Eye (tissue), 1 donor: ENCODE results near the gene APRT.

Source experiments
- DNase-seq: peaks from one replicate; pipeline ENCODE4 v3.0.0-alpha.2; 2015

The APRT gene

GRCh38 chr16:88821168-88821850, 9.6 kb upstream of the APRT start:
- no peak for DNase-seq

DNA sequence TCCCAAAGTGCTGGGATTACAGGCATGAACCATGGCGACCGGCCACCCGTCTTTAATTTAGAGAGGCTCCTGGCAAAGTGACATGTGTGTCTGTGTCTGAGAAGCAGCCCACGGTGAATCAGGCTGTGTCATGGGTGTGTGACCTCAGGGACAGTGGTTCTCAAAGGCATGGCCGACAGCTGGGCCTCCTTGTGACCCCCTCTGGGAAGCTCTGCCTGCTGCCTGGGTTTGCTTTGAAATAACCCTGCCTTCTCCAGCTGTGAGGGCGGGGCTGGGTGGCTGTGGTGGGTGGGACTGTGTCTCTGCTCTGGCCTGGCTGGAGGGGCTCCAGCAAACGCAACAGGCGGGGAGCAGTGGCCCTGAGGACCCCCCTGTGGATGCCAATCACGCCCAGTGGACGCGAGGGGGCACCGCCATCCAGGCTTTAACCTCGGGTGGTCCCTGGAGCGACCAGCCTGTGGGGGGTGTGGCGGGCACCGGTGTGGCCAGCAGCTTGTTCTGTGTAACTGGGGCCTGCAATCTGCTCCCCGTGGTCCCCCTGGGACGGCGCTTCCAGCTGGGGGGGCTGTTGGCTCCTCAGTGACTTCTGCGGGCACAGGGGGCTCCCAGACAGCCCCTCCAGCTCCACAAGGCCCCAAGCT, 8.8 kb upstream of the APRT start:
- DNase-seq: no peak

DNA sequence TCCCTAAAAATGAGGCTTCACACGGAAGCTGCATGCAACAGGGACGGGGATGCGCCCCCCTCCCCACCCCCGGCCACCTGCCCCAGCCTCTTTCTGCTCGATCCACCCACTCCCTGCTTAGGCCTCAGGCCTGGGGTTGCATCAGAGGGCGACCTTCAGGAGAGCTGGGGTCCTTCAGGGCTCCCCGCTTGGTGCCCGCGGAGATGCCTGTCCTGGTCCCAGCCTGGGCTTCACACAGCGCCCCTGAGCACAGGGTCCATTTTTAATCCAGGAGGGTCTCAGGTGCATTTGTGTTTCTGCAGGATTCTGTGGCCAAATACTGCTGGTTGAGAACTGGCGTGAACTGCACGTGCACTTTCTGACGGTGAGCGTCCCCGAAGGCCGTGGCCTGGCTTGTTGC, 7.4 kb upstream of the APRT start:
- no peak for DNase-seq

GRCh38 chr16:88818575-88818874, 6.8 kb upstream of the APRT start:
- no peak for DNase-seq

DNA sequence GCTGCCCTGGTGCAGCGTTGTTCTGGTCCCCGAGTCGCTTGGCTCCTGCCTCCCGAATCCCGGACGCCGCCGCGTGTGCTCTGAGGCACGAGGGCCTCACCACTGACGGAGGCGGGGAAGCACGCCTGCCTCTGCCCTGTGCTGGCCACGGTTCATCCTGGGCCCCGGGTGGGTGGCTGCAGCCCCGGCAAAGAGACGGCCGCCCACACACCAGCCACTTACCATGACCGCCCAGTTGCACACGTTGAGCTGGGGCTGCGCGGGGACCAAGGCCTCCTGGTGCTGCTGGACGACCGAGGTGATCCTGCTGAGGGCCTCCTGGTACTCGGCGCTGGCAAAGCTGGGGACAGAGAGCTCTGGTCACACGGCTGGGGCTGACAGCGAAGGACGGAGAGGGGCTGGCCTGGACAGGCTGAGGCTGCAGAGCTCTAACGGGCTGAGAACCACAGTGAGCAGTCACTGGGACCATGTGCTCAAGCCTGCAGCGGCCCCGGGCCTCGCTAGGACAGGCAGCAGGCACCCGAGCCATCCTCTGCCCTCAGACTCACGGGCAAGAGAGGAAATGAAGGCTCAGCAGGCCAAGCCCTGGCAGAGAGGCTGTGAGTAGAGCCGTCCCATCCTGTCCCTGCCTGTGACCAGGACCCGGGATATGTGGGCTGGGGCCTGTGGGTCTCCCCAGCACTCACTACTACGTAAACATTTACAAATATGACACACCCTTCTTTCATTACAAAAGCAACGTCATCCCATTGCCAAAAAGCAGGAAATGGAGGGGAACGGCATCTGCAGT, 6.3 kb upstream of the APRT start:
- no peak for DNase-seq

DNA sequence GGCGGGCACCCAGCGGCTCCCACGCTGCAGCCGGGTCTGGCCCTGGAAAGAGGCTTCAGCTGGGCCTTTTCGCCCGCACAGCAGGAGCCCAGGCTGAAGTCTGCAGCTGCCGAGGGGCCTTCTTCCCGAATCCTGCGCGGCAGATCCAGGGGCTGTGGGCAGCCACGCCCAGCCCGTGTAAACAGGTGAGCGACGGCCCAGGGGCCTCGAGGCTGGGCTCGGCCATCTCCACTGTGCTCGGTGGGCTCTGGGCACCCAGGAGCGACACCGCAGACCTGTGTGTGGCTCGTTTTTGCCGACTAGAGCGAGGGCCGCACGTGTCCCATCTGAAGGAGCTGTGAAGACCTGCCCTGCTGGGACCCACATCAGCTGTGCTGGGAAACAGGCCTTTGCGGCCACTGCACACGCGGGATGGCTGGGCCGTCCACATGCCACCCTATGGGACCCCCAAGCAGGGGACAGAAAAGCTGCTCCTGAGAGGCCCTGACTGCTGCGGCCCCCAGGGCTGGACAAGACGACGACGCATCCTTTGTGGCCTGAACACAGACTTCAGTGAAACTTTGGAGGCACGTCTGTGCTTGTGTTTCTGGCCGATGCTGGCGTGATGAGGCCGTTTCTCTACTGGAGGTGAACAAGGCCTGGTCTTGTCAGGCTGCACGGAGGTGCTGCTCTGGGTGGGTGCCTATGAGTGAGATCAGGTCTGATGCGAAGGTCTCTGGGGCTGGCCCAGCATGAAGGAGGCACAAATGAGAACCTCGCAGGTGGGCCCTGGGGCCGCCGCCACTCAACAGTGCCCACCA, 5.2 kb upstream of the APRT start:
- no peak for DNase-seq

DNA sequence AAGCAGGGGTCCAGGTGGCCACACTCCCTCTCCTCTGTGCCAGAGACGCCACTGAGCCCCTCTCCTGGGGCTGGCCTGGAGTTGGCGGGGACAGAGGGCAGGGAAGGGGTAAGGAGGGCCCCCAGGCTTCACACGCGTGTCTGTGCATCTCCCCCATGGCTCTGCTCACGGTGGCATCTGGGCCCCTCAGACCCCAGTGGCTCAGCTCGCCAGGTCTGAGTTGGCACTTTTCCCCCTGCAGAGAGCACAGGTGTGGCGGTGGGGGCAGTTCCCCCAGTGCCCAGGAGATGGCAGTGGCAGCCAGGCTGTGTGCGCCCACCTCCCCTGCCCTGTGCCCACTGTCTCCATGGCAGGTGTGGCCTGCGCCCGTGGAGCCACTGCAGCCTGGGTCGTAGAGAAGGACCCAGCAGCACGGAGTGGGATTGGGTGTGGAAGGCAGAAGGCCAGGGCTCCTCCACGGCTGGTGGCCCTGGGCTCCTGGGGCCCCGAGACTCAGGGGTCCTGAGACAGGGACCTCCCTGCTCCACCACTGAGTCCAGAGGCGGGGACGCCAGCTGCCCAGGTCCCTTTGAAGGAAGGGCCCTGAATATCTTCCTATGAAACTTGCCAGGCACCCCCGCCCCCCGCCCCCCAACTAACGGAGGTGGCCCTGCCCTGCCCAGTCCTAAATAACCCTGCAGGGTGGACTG, 4.3 kb upstream of the APRT start:
- peak; percentile 67 for DNase-seq

GRCh38 chr16:88815227-88815626, 3.5 kb upstream of the APRT start:
- DNase-seq: no peak

- DNase-seq: no peak
Observed at GRCh38 chr16:88814144-88814502, 2.4 kb upstream of the APRT start.

DNA sequence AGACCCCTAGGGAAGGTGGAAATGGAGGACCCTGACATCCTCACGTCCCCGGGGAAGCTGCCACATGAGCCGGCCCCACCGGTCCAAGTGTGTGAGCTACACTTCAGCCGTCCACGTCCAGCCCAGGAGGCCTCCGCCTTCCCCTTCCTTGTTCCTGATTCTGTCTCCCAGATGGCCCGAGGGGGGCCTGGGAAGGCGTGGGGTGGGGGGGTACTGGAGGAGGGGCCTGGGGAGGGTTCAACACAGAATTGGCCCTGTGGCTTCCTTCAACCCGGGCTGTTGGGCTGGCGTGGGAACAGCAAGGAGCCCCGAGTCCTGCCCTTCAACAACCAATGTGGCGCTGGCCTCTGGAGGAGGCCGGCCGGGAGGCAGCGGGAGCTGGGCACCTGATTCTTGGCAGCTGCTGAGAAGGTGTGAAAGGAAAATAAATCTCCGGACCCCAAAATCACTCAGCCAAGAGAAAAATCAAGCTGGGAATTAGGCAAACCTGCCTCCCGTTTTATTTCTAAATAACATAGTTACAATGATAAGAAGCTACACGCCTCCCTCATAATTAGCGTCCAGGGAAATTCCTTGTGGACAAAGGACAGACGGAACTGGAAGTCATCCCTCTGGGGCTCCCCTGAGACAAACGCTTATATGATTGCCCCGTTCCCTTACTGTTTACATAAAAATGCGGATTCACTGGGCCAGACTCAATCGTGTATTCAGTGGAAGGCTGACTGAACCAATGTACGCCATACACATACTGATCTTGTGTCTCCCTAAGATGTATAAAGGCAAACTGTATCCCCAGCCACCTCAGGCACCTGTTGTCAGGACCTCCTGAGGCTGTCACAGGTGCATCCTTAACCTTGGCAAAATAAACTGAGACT, 1.8 kb upstream of the APRT start:
- no peak for DNase-seq

- DNase-seq: no peak
Observed at GRCh38 chr16:88812513-88813268, 963 bp upstream of the APRT start.

DNA sequence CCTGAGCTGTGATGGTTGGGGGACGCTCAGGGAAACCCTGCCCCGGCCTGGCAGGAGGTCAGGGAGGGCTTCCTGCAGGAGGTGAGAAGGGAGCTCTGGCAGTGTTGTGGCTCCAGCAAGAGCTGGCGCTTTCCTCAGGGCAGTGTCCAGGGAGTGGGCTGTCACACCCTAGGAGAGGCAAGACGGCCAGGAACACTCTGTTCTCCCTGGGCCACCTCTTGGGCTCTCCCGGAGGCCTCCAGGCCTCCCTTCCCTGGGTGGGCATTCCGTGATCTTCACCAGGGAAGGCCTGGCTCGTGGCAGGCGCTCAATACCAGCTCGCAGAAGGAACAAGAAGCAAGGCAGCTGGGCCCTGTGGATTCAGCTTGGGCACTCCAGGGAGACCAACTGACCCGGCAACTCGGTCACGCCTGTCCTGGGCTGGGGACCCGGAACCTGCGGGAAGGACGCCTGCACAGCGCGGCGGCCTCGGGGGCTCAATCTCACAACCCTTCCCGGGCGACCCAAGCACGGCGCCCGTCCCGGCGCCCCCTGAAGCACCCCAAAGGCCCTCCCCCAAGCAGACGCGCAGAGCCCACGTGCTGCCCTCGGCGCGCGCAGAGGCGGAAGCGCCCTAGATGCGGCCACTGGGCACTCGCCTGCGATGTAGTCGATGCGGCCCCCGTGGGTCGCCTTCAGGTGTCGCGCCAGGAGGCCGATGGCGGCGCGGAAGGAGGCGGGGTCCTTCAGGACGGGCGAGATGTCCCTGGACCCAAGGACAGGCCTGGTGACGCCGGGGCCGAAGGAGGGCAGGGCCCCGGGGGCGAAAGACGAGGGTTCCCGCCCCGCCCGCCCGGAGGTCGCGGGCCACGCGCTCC, 588 bp downstream of the APRT start:
- DNase-seq: peak; percentile 94

- DNase-seq: no peak
Observed at GRCh38 chr16:88810166-88810911, 1.4 kb downstream of the APRT start.

- no peak for DNase-seq
Observed at GRCh38 chr16:88809676-88810165, 2.0 kb downstream of the APRT start.

DNA sequence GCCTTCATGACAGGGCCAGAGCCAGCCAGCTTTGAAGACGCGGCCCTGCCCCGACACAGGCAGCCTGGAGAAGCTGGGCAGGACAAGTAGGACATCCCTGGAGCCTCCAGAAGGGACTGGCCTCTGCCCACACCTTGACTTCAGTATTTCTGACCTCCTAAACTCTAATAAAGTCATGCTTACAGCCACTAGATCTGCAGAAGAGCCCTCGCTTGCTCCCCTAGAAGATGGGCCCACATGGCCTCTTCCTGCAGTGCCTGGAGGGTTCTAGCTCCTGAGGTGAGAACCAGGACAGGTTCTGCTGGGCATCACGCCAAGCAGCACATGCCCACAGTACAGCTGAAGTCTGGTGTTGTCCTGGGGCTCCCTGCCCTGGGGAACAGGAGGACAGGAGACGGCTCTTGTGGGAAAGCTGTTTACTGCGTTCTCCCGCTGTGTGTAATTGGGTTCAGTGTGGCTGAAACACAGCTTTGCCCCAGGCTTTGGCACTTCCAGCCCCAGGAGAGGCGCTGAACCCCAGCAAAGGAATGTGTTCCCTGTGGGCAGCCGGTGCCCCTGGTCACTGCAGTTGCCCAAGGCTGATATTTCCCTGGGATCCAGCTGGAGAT, 2.6 kb downstream of the APRT start:
- no peak for DNase-seq

DNA sequence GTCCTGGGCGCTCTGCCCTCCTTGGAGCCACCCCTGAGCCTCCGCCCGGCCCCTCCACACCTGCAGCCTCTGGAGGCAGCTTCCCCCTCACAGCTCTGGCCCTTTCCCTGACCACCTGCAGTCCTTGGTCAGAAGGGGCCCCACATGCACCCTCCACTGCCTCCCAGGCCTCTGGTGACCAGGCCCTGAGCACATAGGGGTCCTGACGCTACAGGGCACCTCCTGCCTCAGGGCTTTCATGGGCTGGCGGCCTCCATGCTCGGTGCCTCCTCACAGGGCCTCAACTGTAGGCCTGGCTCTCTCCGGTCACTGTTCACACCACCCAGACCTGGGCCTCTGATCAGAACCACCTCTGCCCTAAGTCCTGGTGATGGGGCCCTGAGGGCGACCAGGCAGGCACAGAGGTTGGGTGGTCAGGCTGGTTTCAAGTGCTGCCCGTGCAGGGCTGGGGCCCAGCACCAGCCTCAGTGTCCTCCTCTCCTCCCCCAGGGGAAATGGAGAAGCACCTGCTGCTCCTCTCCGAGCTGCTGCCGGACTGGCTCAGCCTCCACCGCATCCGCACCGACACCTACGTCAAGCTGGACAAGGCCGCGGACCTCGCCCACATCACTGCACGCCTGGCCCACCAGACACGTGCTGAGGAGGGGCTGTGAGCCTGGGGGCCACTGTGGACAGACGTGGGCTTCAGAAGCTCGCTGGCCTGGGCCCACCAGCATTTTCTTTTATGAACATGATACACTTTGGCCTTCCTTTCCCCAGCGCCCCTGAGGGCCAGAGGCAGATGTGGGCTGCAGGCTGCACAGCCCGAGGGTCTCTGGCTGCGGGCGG, 3.9 kb downstream of the APRT start:
- no peak for DNase-seq

DNA sequence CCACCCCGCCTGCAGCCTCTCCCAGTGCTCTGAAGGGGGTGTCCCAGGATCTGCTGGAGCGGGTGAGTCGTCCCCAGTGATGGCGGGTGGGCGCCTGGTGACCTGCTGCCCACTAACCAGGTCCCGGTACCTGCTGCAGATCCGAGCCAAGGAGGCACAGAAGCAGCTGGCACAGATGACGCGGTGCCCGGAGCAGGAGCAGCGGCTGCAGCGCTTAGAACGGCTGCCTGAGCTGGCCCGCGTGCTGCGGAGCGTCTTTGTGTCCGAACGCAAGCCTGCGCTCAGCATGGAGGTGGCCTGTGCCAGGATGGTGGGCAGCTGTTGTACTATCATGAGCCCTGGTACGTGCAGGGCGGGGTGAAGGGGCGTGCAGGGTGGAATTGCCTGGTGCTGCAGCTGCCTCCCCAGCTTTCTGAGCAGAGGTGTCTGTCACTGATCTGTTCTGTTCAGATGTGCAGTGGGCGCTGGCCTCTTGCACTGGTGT, 4.5 kb downstream of the APRT start:
- no peak for DNase-seq
